ENCODE measurements around the gene RRP8. TPM values are rescaled to one million over a fixed set of nuclear protein-coding genes. Genes with fewer than 3 reads are reported as not detected.

The RRP8 gene
- total RNA-seq, 1 experiment from 2014 or later: 15.1 TPM

DNA sequence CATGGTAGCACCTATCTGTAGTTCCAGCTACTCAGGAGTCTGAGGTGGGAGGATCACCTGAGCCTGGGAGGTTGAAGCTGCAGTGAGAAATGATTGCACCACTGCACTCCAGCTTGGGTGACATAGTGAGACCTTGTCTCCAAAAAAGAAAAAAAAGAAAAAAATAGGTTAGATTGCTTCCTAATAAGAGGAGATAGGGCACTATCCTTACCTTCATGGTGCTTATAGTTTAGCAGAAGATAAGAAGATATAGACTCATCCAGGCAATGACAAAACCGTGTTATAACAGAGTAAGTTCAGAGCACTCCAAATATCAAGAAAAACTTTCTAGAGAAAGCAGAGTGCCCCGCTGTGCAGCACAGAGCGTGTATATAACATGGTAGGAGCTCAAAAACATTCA is 42.1 kb downstream of the RRP8 start:
- Histone ChIP-seq H3K9ac (ENCODE audit: low read length) (no peak overlapping the region), H3K27me3 (ENCODE audit: low read length) (no peaks in the 10 kb centered on the region), H2AFZ (ENCODE audit: low read length) (no peak overlapping the region), H3K4me2 (ENCODE audit: low read length) (no peak overlapping the region), H3K79me2 (ENCODE audit: low read length) (no peaks in the 10 kb centered on the region), H3K4me3 (ENCODE audit: low read length) (no peak overlapping the region), H3K9me2 (replicated peaks; ENCODE audit: low read length) (no peaks in the 10 kb centered on the region), H3K4me1 (ENCODE audit: insufficient read depth, low read length) (no peaks in the 10 kb centered on the region), H4K20me1 (ENCODE audit: low read length) (no peaks in the 10 kb centered on the region), H3K27ac (ENCODE audit: low read length) (no peak overlapping the region), H3F3A (ENCODE audit: low read length, unreplicated experiment) (no peaks in the 10 kb centered on the region), H3K36me3 (ENCODE audit: low read depth, low read length) (no peaks in the 10 kb centered on the region), H3K9me3 (ENCODE audit: low read length) (no peaks in the 10 kb centered on the region)
- ATAC-seq (no peak), DNase-seq (no peak)
- intact Hi-C loops (cut with micrococcal nuclease): no loop called here
- ChIA-PET CTCF (no interaction called here), POLR2A (ENCODE audit: unreplicated experiment) (no interaction called here)
- TF ChIP-seq EZH2 (IDR thresholded peaks at IDR 0.05; ENCODE audit: low read length, unreplicated experiment) (no peak), EZH2phosphoT487 (IDR thresholded peaks at IDR 0.05; ENCODE audit: borderline replicate concordance, low read length) (no peak)
- TF ChIP-seq, protein P1, sequence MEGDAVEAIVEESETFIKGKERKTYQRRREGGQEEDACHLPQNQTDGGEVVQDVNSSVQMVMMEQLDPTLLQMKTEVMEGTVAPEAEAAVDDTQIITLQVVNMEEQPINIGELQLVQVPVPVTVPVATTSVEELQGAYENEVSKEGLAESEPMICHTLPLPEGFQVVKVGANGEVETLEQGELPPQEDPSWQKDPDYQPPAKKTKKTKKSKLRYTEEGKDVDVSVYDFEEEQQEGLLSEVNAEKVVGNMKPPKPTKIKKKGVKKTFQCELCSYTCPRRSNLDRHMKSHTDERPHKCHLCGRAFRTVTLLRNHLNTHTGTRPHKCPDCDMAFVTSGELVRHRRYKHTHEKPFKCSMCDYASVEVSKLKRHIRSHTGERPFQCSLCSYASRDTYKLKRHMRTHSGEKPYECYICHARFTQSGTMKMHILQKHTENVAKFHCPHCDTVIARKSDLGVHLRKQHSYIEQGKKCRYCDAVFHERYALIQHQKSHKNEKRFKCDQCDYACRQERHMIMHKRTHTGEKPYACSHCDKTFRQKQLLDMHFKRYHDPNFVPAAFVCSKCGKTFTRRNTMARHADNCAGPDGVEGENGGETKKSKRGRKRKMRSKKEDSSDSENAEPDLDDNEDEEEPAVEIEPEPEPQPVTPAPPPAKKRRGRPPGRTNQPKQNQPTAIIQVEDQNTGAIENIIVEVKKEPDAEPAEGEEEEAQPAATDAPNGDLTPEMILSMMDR (conservative IDR thresholded peaks at IDR 0.05; ENCODE audit: low read depth, low read length): no peak
- BruUV-seq (replicated peaks): no TSS peak

DNA sequence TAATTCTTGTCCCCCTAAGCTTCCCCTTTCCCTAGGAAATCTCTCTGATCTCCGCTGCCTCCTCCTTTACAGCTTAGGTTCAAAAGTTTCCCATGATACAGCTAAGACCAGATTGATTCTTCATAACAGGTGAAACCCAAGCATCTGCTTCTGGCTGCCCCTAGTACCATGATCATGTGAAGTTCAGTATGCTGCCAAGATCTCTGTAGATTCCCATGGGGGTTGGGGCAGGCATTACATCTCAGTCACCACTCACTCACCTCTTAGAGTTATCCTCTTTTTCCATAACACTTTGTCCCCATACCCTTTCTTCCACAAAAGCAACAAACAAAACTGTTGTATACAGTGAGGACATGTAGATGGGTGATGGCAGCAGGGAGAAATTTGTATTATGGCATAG is 44.0 kb downstream of the RRP8 start:
- ATAC-seq (no peak), DNase-seq (no peak)
- no peak overlapping the region for H3K9ac ChIP-seq (ENCODE audit: low read length)
- intact Hi-C loops (cut with micrococcal nuclease): no loop called here
- BruUV-seq (replicated peaks): no TSS peak
- no peaks in the 10 kb centered on the region for H4K20me1 ChIP-seq (ENCODE audit: low read length)
- H3K4me2 ChIP-seq (ENCODE audit: low read length): no peak overlapping the region
- no peak overlapping the region for H2AFZ ChIP-seq (ENCODE audit: low read length)
- H3K4me1 ChIP-seq (ENCODE audit: insufficient read depth, low read length): no peaks in the 10 kb centered on the region
- ChIA-PET CTCF (no interaction called here), POLR2A (ENCODE audit: unreplicated experiment) (no interaction called here)
- H3F3A ChIP-seq (ENCODE audit: low read length, unreplicated experiment): no peaks in the 10 kb centered on the region
- H3K27me3 ChIP-seq (ENCODE audit: low read length): no peaks in the 10 kb centered on the region
- no peaks in the 10 kb centered on the region for H3K9me3 ChIP-seq (ENCODE audit: low read length)
- H3K4me3 ChIP-seq (ENCODE audit: low read length): no peak overlapping the region
- TF ChIP-seq EZH2phosphoT487 (IDR thresholded peaks at IDR 0.05; ENCODE audit: borderline replicate concordance, low read length) (no peak), EZH2 (IDR thresholded peaks at IDR 0.05; ENCODE audit: low read length, unreplicated experiment) (no peak)
- TF ChIP-seq, protein P1 (conservative IDR thresholded peaks at IDR 0.05; ENCODE audit: low read depth, low read length): no peak
- no peak overlapping the region for H3K27ac ChIP-seq (ENCODE audit: low read length)
- H3K79me2 ChIP-seq (ENCODE audit: low read length): no peaks in the 10 kb centered on the region
- no peaks in the 10 kb centered on the region for H3K36me3 ChIP-seq (ENCODE audit: low read depth, low read length)
- H3K9me2 ChIP-seq (replicated peaks; ENCODE audit: low read length): no peaks in the 10 kb centered on the region

DNA sequence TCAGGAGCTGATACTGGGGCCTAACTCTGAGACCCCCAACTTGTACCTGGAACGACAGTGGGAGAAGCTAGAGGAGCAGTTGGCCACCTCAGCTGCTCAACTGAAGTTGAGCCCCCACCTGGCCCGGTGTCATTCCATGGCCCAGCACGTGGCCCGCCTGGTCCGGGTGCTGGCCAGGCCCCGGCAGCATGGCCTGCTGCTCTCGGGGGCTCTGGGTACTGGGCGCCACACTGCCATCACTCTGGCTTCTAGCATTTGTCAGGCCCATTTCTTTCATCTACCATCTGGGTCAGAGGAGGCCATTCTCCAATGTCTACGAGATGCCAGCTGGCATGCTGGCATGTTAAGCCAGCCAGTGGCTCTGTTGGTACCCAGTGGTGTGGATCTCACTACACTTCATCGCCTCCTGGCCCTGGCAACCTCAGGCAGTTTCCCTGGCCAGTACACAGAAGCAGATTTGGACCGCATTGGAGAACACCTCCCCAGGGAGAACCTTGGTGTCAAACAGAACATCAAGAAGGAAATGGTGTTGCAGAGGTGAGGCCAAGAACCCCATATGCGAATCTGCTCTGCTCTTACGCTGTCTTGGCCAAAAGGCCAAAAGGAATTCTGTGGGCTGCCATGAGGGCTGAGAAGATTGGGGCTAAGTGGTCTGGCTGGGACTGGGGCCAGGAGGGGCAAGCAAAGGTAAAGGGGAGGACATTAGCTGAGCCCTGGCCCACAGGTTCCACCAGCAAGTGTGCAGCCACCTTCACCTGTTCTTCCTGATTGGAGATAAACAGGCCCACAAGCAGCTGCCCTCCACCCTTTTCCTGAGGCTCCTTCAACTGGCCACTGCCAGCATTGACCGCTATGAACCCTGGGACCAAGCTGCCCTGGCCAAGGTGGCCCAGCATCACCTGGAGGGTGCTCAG is 45.4 kb downstream of the RRP8 start:
- no peak overlapping the region for H3K27ac ChIP-seq (ENCODE audit: low read length)
- H3K27me3 ChIP-seq (ENCODE audit: low read length): no peaks in the 10 kb centered on the region
- DNase-seq (no peak), ATAC-seq (no peak)
- intact Hi-C loops (cut with micrococcal nuclease): no loop called here
- H3F3A ChIP-seq (ENCODE audit: low read length, unreplicated experiment): no peaks in the 10 kb centered on the region
- no TSS peak for BruUV-seq (replicated peaks)
- H3K9ac ChIP-seq (ENCODE audit: low read length): no peak overlapping the region
- H3K9me3 ChIP-seq (ENCODE audit: low read length): no peaks in the 10 kb centered on the region
- ChIA-PET CTCF (interaction anchor here (0.5 kb wide), 1 partner anchor 27 kb away, joined by 3 read pairs; no protein-coding TSS in a partner anchor), POLR2A (ENCODE audit: unreplicated experiment) (no interaction called here)
- no peak overlapping the region for H2AFZ ChIP-seq (ENCODE audit: low read length)
- H4K20me1 ChIP-seq (ENCODE audit: low read length): no peaks in the 10 kb centered on the region
- H3K9me2 ChIP-seq (replicated peaks; ENCODE audit: low read length): no peaks in the 10 kb centered on the region
- no peak overlapping the region for H3K4me2 ChIP-seq (ENCODE audit: low read length)
- H3K79me2 ChIP-seq (ENCODE audit: low read length): no peaks in the 10 kb centered on the region
- H3K4me1 ChIP-seq (ENCODE audit: insufficient read depth, low read length): no peaks in the 10 kb centered on the region
- TF ChIP-seq, protein P1 (conservative IDR thresholded peaks at IDR 0.05; ENCODE audit: low read depth, low read length): no peak
- TF ChIP-seq EZH2phosphoT487 (IDR thresholded peaks at IDR 0.05; ENCODE audit: borderline replicate concordance, low read length) (no peak), EZH2 (IDR thresholded peaks at IDR 0.05; ENCODE audit: low read length, unreplicated experiment) (no peak)
- no peak overlapping the region for H3K4me3 ChIP-seq (ENCODE audit: low read length)
- no peaks in the 10 kb centered on the region for H3K36me3 ChIP-seq (ENCODE audit: low read depth, low read length)
